Measurements from ENCODE around the gene KCNG2. TPM values are rescaled to one million over a fixed set of nuclear protein-coding genes. Genes with fewer than 3 reads are reported as not detected.

The KCNG2 gene
- total RNA-seq, 4 donors from 2014 or later, result 0.60 to 0.84 (median 0.78) TPM; not detected in 1

- no peak for DNase-seq (ENCODE audit: low spot score in 2 of 2)
- Histone ChIP-seq H3K27ac (no peak overlapping the region), H3K27me3 (no peaks in the 10 kb centered on the region), H3K4me3 (no peak overlapping the region), H3K9me3 (no peaks in the 10 kb centered on the region), H3K36me3 (no peaks in the 10 kb centered on the region), H3K4me1 (peaks cover 0 to 19% (median 2%) of the 10 kb centered on the region in 4 donors)
- TF ChIP-seq POLR2A (IDR thresholded peaks at IDR 0.05) (no peak), EP300 (IDR thresholded peaks at IDR 0.05) (no peak), CTCF (IDR thresholded peaks at IDR 0.05) (no peak)
- WGBS, 2 donors, result 73 to 76% methylated on average over 15 to 17 of the region's 17 CpGs
Observed at GRCh38 chr18:79855147-79855933, 57.6 kb downstream of the KCNG2 start.

GRCh38 chr18:79856119-79857007 is 58.6 kb downstream of the KCNG2 start:
- Histone ChIP-seq H3K36me3 (no peaks in the 10 kb centered on the region), H3K4me3 (no peak overlapping the region), H3K27ac (no peak overlapping the region), H3K27me3 (no peaks in the 10 kb centered on the region), H3K9me3 (peaks cover 0 to 9% (median 0%) of the 10 kb centered on the region in 4 donors), H3K4me1 (peaks cover 0 to 19% (median 2%) of the 10 kb centered on the region in 4 donors)
- TF ChIP-seq EP300 (IDR thresholded peaks at IDR 0.05), result no peak
- TF ChIP-seq POLR2A (IDR thresholded peaks at IDR 0.05), result no peak
- no peak for TF ChIP-seq CTCF (IDR thresholded peaks at IDR 0.05)
- DNase-seq (ENCODE audit: low spot score in 2 of 2), result no peak
- 41 to 51% methylated on average over 23 to 26 of the region's 26 CpGs for WGBS, 2 donors

GRCh38 chr18:79857082-79857671 is 59.4 kb downstream of the KCNG2 start:
- no peak overlapping the region for H3K4me3 ChIP-seq
- H3K27me3 ChIP-seq, result no peaks in the 10 kb centered on the region
- peaks cover 0 to 19% (median 2%) of the 10 kb centered on the region in 4 donors for H3K4me1 ChIP-seq
- DNase-seq (ENCODE audit: low spot score in 2 of 2), result no peak
- no peak for TF ChIP-seq POLR2A (IDR thresholded peaks at IDR 0.05)
- TF ChIP-seq CTCF (IDR thresholded peaks at IDR 0.05), result no peak
- TF ChIP-seq EP300 (IDR thresholded peaks at IDR 0.05), result no peak
- peaks cover 0 to 17% (median 0%) of the 10 kb centered on the region in 4 donors for H3K9me3 ChIP-seq
- WGBS, 2 donors, result 29 to 38% methylated on average over 13 of the region's 14 CpGs
- H3K36me3 ChIP-seq, result no peaks in the 10 kb centered on the region
- H3K27ac ChIP-seq, result no peak overlapping the region

- Histone ChIP-seq H3K27ac (no peak overlapping the region), H3K4me1 (peaks cover 0 to 19% (median 2%) of the 10 kb centered on the region in 4 donors), H3K36me3 (no peaks in the 10 kb centered on the region), H3K9me3 (peaks cover 0 to 32% (median 0%) of the 10 kb centered on the region in 4 donors), H3K27me3 (no peaks in the 10 kb centered on the region), H3K4me3 (no peak overlapping the region)
- 85 to 87% methylated on average over 7 of the region's 7 CpGs for WGBS, 2 donors
- DNase-seq (ENCODE audit: low spot score in 2 of 2), result no peak
- no peak for TF ChIP-seq POLR2A (IDR thresholded peaks at IDR 0.05)
- no peak for TF ChIP-seq CTCF (IDR thresholded peaks at IDR 0.05)
- TF ChIP-seq EP300 (IDR thresholded peaks at IDR 0.05), result no peak
Observed at GRCh38 chr18:79859314-79859713, 61.6 kb downstream of the KCNG2 start.

Measured in tibial nerve (tissue), 4 donors.